BJ (cell line): ENCODE measurements around the gene DERL2. TPM values are rescaled to one million over a fixed set of nuclear protein-coding genes. Genes with fewer than 3 reads are reported as not detected.

Experiments
- CTCF ChIA-PET: fragments of 350-600 bp; formaldehyde crosslinking; extraction: SDS; loops from one replicate; lab custom pipeline; 2021; ENCODE audit warnings: antibody characterized with exemption, inconsistent platforms; lab: Yijun Ruan, JAX
- POLR2A ChIA-PET: fragments of 300-600 bp; sonication (Branson Sonifier 250); formaldehyde crosslinking; extraction: SDS; loops from one replicate; lab custom pipeline; 2021; ENCODE audit warnings: antibody characterized with exemption; lab: Charles Lee
- DNase-seq: peaks from one replicate; pipeline ENCODE4 v3.0.0-alpha.2; 2011; ENCODE audit warnings: low read depth
- H3K27me3 ChIP-seq: 2 replicates; pipeline ENCODE4 v1.6.0; 2011; ENCODE audit warnings: low read length; ENCODE audit not compliant: control insufficient read depth, insufficient read depth
- H3K36me3 ChIP-seq: 2 replicates; pipeline ENCODE4 v1.5.1; 2011; ENCODE audit warnings: low read length; ENCODE audit not compliant: control insufficient read depth, insufficient read depth
- H3K4me3 ChIP-seq: 2 replicates; pipeline ENCODE4 v1.5.1; 2011; ENCODE audit warnings: low read depth, mild to moderate bottlenecking, control low read depth, low read length
- polyA plus RNA-seq: library from polyadenylated mRNA; depleted of rRNA; stranded (reverse); fragments of >200 nt; gene quantifications from 2 replicates; pipeline ENCODE4 v1.2.3, GENCODE V29; 2011
- TF ChIP-seq, protein P1 (sequence below): IDR thresholded peaks from 2 replicates; pipeline ENCODE4 v1.5.1; 2011; ENCODE audit warnings: low read depth, mild to moderate bottlenecking, control low read depth, inconsistent platforms, low read length, moderate library complexity; ENCODE audit not compliant: insufficient read depth

Gene DERL2
- polyA plus RNA-seq, 1 experiment: 69.3 TPM

DNA sequence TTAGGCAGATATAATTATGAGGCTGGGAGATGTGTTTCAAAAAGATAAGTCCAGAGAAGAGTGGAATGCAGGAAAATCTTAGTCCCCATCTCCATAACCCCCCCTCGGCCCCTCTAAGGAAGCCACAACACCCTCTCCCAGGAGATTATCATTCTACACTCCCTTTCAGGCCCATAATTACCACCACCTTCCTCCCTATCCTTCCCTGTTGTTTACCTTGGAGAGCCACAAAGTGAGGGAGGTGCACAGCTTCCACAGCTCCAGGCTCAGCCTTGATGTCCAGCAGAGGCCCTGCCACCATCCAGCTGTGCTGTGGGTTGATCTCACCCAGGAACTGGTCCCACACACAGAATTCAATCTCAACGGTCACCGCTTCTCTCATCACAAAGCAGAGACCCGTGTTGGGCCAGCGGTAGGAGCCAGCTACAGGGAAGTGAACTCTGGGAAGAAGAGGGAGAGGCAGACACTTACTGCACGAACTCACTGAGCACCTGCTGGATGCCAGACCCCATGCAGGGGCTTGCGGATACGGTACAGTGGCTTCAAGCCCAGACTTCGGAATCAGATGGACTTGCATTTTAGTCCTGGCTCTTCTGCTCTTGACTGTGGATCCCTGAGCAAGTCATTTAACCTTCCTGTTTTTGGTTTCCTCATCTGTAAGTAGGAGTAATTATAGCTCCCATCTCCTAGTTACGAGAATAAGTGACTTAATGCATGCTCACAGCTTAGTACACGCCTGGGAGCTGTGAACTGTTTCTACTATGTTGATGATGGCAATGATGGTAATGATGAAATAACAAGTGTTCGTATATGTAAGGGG is 44.5 kb upstream of the DERL2 start:
- Histone ChIP-seq H3K36me3 (peaks cover 19% of the 10 kb centered on the region), H3K4me3 (no peak overlapping the region), H3K27me3 (no peaks in the 10 kb centered on the region)
- TF ChIP-seq, protein P1, sequence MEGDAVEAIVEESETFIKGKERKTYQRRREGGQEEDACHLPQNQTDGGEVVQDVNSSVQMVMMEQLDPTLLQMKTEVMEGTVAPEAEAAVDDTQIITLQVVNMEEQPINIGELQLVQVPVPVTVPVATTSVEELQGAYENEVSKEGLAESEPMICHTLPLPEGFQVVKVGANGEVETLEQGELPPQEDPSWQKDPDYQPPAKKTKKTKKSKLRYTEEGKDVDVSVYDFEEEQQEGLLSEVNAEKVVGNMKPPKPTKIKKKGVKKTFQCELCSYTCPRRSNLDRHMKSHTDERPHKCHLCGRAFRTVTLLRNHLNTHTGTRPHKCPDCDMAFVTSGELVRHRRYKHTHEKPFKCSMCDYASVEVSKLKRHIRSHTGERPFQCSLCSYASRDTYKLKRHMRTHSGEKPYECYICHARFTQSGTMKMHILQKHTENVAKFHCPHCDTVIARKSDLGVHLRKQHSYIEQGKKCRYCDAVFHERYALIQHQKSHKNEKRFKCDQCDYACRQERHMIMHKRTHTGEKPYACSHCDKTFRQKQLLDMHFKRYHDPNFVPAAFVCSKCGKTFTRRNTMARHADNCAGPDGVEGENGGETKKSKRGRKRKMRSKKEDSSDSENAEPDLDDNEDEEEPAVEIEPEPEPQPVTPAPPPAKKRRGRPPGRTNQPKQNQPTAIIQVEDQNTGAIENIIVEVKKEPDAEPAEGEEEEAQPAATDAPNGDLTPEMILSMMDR: no peak
- CTCF ChIA-PET: interaction anchor here (0.7 kb wide), 1 partner anchor 16 kb away, joined by 3 read pairs; no protein-coding TSS in a partner anchor
- no peak for DNase-seq
- POLR2A ChIA-PET: no interaction called here

DNA sequence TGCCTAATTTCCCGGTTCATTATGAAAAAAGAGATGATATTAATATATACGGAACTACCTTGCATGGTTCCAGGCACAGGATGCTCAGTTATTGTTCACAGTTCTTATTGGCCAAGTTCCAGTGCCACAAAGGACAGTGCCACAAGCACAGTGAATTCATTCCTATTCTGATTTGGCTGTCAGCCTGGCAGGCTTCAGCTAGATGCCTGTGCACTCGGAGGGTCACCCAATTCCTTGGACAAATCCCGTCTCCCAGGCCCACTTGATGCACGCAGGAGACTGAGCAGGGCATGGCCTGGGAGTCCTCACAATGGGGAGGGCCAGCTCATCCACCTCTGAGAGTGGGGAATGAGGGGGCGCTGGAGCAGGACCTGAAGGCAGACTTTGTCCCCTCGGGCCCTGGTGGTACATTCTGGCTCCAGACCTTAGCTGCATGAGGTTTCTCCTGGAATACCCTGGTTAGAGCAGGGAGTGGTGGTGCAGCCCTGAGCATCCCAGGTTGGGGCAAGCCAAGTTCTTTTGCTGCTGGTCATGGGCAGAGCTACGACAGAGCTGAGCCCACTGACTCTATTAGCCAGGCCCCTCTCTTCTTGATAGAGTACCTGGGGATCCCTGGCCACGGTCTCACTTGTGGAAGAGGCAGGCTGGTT is 41.7 kb upstream of the DERL2 start:
- DNase-seq: no peak
- POLR2A ChIA-PET: interaction anchor here (0.6 kb wide), 1 partner anchor 108 kb away, joined by 3 read pairs; the partner anchor contains the start of gene NUP88
- CTCF ChIA-PET: interaction anchor here (0.8 to 1.3 kb wide), 2 partner anchors 10 to 13 kb away, joined by 3 read pairs; no protein-coding TSS in a partner anchor

DNA sequence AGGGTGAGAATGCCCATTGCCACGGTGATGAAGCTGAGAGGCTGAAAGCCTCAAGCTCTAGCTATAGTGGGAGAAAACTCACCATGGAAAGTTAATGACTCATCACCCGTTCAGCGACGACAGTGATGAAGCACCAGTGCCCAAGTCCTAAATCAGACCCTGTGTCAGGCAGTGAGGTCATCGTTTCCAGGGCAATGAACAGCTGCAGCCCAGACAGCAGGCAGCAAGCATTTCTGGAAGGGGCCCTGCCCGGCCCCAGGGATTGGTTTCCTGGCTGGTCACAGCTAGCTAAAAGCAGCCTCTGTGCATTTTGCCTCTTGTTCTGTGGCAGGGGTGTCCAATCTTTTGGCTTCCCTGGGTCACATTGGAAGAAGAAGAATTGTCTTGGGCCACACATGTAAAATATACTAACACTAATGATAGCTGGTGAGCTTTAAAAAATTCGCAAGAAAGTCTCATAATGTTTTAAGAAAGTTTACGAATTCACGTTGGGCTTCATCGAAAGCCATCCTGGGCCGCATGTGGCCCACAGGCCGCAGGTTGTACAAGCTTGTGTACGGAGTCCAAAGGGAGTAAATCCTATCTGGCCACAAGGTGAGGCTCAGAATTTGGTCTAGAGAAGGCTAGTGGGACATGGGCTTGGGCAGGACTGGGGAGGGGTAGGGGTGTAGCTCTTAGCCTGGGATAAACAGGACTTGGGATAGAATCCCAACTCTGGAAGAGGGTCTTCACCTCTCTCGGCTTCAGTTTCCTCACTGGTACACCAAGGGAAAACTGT is 41.0 kb upstream of the DERL2 start:
- no peaks in the 10 kb centered on the region for H3K27me3 ChIP-seq
- TF ChIP-seq, protein P1: no peak
- H3K4me3 ChIP-seq: no peak overlapping the region
- ChIA-PET POLR2A (interaction anchor here (0.6 kb wide), 1 partner anchor 108 kb away, joined by 3 read pairs; the partner anchor contains the start of gene NUP88), CTCF (no interaction called here)
- DNase-seq: peak; percentile 93
- peaks cover 17% of the 10 kb centered on the region for H3K36me3 ChIP-seq

More for the DNA sequence above, 41.7 kb upstream of the DERL2 start:
- no peaks in the 10 kb centered on the region for H3K27me3 ChIP-seq
- peaks cover 19% of the 10 kb centered on the region for H3K36me3 ChIP-seq
- no peak overlapping the region for H3K4me3 ChIP-seq
- TF ChIP-seq, protein P1: no peak

DNA sequence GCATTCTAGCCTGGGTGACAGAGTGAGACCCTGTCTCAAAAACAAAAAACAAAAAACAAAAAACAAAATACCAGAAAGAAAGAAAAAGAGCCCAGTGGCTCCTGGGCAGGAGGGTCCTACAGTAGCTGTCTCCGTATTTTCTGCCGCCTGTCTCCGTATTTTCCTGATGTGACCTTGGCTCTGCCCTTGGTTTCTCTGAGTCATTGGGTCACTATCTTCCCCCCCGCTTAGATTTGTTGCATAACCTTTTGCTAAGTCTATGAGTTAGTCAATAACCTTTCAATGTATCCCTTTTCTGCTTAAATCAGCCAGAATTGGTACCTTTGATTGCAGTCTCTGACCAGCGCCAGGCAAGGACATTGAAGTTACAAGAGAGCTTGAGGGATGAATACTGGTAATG is 37.3 kb upstream of the DERL2 start:
- DNase-seq: no peak
- Histone ChIP-seq H3K4me3 (no peak overlapping the region), H3K36me3 (peaks cover 11% of the 10 kb centered on the region; the same call in 1 of the 2 replicates), H3K27me3 (no peaks in the 10 kb centered on the region)
- ChIA-PET POLR2A (no interaction called here), CTCF (no interaction called here)
- TF ChIP-seq, protein P1: no peak
